ENCODE measurements around the gene IQSEC3.

Gene IQSEC3

GRCh38 chr12:188910-189621 lies 122.5 kb downstream of the IQSEC3 start:
- Histone ChIP-seq H3K36me3 (replicated peaks; ENCODE audit: insufficient read depth, low read length) (no peaks in the 10 kb centered on the region), H3F3A (ENCODE audit: insufficient read depth, low read length) (no peaks in the 10 kb centered on the region), H3K4me3 (ENCODE audit: low read length) (peak overlapping the region; percentile 73), H3K9me2 (replicated peaks; ENCODE audit: insufficient read depth, low read length) (no peaks in the 10 kb centered on the region), H3K27me3 (replicated peaks; ENCODE audit: insufficient read depth, low read length) (peaks cover 43% of the 10 kb centered on the region), H2AFZ (ENCODE audit: low read length) (peak overlapping the region; percentile 92), H3K79me2 (ENCODE audit: low read length) (no peaks in the 10 kb centered on the region), H4K20me1 (ENCODE audit: insufficient read depth, low read length) (no peaks in the 10 kb centered on the region), H3K4me2 (ENCODE audit: low read depth, low read length) (peak overlapping the region; percentile 97), H3K9ac (ENCODE audit: low read length) (peak overlapping the region; percentile 29; the same call in 1 of the 2 replicates), H3K9me3 (replicated peaks; ENCODE audit: insufficient read depth, low read length) (no peaks in the 10 kb centered on the region), H3K4me1 (ENCODE audit: low read length) (no peaks in the 10 kb centered on the region), H3K27ac (ENCODE audit: low read length) (no peak overlapping the region)
- DNase-seq = peak; percentile 64
- TF ChIP-seq EZH2phosphoT487 (IDR thresholded peaks at IDR 0.05; ENCODE audit: low read length) = no peak
- TF ChIP-seq, protein P1, sequence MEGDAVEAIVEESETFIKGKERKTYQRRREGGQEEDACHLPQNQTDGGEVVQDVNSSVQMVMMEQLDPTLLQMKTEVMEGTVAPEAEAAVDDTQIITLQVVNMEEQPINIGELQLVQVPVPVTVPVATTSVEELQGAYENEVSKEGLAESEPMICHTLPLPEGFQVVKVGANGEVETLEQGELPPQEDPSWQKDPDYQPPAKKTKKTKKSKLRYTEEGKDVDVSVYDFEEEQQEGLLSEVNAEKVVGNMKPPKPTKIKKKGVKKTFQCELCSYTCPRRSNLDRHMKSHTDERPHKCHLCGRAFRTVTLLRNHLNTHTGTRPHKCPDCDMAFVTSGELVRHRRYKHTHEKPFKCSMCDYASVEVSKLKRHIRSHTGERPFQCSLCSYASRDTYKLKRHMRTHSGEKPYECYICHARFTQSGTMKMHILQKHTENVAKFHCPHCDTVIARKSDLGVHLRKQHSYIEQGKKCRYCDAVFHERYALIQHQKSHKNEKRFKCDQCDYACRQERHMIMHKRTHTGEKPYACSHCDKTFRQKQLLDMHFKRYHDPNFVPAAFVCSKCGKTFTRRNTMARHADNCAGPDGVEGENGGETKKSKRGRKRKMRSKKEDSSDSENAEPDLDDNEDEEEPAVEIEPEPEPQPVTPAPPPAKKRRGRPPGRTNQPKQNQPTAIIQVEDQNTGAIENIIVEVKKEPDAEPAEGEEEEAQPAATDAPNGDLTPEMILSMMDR (IDR thresholded peaks at IDR 0.05; ENCODE audit: low read length) = peak; percentile 62

DNA sequence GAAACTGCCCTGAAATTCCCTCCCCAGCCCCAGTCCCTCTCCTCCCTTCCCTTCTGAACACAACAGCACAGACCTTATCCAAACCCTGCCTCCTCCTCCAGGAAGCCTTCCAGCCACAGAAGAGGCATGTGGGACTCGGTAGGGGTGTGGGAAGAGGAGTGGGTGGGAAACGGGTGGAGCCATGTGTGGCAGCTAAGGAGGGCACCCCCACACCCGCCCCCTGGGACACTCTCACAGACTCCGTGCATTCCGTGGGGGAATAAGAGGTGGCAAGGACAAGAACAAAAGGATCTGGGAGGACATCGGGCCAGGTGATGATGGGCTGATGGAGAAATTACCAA lies 123.0 kb downstream of the IQSEC3 start:
- Histone ChIP-seq H3K4me3 (ENCODE audit: low read length) (no peak overlapping the region), H3K27ac (ENCODE audit: low read length) (no peak overlapping the region)

DNA sequence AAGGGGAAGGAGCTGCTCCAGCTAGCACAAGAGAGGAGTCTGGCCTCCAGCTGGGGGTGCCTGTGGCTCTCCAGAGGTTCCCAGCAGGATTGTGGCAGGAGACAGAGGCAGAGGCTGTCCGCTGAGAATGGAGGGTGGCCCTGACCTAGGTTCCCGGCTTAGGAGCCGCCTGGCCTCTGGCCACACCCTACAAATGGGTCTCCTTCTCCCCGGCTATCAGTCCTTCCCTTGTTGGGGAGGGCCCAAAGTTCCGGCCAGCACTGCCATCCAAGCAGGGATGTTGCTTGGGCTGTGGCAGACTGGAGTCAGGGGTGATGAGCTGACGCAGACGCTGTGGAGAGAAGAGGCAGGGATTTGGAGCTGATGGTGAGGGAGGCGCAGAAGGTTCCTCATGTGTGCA lies 124.3 kb downstream of the IQSEC3 start:
- Histone ChIP-seq H3K4me1 (ENCODE audit: low read length) (no peaks in the 10 kb centered on the region), H3K36me3 (replicated peaks; ENCODE audit: insufficient read depth, low read length) (no peaks in the 10 kb centered on the region), H3K4me2 (ENCODE audit: low read depth, low read length) (no peak overlapping the region), H3K79me2 (ENCODE audit: low read length) (no peaks in the 10 kb centered on the region), H3K27me3 (replicated peaks; ENCODE audit: insufficient read depth, low read length) (peaks cover 61% of the 10 kb centered on the region), H3F3A (ENCODE audit: insufficient read depth, low read length) (no peaks in the 10 kb centered on the region), H3K9me3 (replicated peaks; ENCODE audit: insufficient read depth, low read length) (no peaks in the 10 kb centered on the region), H3K27ac (ENCODE audit: low read length) (no peak overlapping the region), H2AFZ (ENCODE audit: low read length) (no peak overlapping the region), H3K9me2 (replicated peaks; ENCODE audit: insufficient read depth, low read length) (no peaks in the 10 kb centered on the region), H3K9ac (ENCODE audit: low read length) (no peak overlapping the region), H3K4me3 (ENCODE audit: low read length) (no peak overlapping the region), H4K20me1 (ENCODE audit: insufficient read depth, low read length) (no peaks in the 10 kb centered on the region)
- TF ChIP-seq, protein P1 (IDR thresholded peaks at IDR 0.05; ENCODE audit: low read length) = no peak
- no peak for TF ChIP-seq EZH2 (optimal IDR thresholded peaks at IDR 0.05; ENCODE audit: low read depth, low read length)
- no peak for TF ChIP-seq EZH2phosphoT487 (IDR thresholded peaks at IDR 0.05; ENCODE audit: low read length)
- DNase-seq = no peak

More for the DNA sequence above, 123.0 kb downstream of the IQSEC3 start:
- Histone ChIP-seq H2AFZ (ENCODE audit: low read length) (no peak overlapping the region), H3K79me2 (ENCODE audit: low read length) (no peaks in the 10 kb centered on the region), H3K27me3 (replicated peaks; ENCODE audit: insufficient read depth, low read length) (peaks cover 48% of the 10 kb centered on the region), H3K4me2 (ENCODE audit: low read depth, low read length) (peak overlapping the region; percentile 97; the same call in 1 of the 2 replicates), H4K20me1 (ENCODE audit: insufficient read depth, low read length) (no peaks in the 10 kb centered on the region), H3K9me3 (replicated peaks; ENCODE audit: insufficient read depth, low read length) (no peaks in the 10 kb centered on the region), H3K36me3 (replicated peaks; ENCODE audit: insufficient read depth, low read length) (no peaks in the 10 kb centered on the region), H3K4me1 (ENCODE audit: low read length) (no peaks in the 10 kb centered on the region), H3K9me2 (replicated peaks; ENCODE audit: insufficient read depth, low read length) (no peaks in the 10 kb centered on the region), H3K9ac (ENCODE audit: low read length) (no peak overlapping the region), H3F3A (ENCODE audit: insufficient read depth, low read length) (no peaks in the 10 kb centered on the region)
- TF ChIP-seq EZH2 (optimal IDR thresholded peaks at IDR 0.05; ENCODE audit: low read depth, low read length) = no peak
- DNase-seq = no peak

- DNase-seq = no peak
- Histone ChIP-seq H3K36me3 (replicated peaks; ENCODE audit: insufficient read depth, low read length) (no peaks in the 10 kb centered on the region), H3K4me3 (ENCODE audit: low read length) (no peak overlapping the region), H3K4me2 (ENCODE audit: low read depth, low read length) (no peak overlapping the region), H4K20me1 (ENCODE audit: insufficient read depth, low read length) (no peaks in the 10 kb centered on the region), H3K79me2 (ENCODE audit: low read length) (no peaks in the 10 kb centered on the region), H3K4me1 (ENCODE audit: low read length) (no peaks in the 10 kb centered on the region), H3K9ac (ENCODE audit: low read length) (no peak overlapping the region), H2AFZ (ENCODE audit: low read length) (no peak overlapping the region), H3K9me3 (replicated peaks; ENCODE audit: insufficient read depth, low read length) (no peaks in the 10 kb centered on the region), H3K27ac (ENCODE audit: low read length) (no peak overlapping the region), H3K9me2 (replicated peaks; ENCODE audit: insufficient read depth, low read length) (no peaks in the 10 kb centered on the region), H3K27me3 (replicated peaks; ENCODE audit: insufficient read depth, low read length) (peaks cover 65% of the 10 kb centered on the region), H3F3A (ENCODE audit: insufficient read depth, low read length) (no peaks in the 10 kb centered on the region)
- TF ChIP-seq EZH2phosphoT487 (IDR thresholded peaks at IDR 0.05; ENCODE audit: low read length) (no peak), EZH2 (optimal IDR thresholded peaks at IDR 0.05; ENCODE audit: low read depth, low read length) (no peak)
- TF ChIP-seq, protein P1 (IDR thresholded peaks at IDR 0.05; ENCODE audit: low read length) = no peak
These were observed 125.0 kb downstream of the IQSEC3 start for GRCh38 chr12:191541-191940.
